NCI-H69 (cell line): Measurements from ENCODE around the gene ONECUT3.

ENCODE experiments used
- DNase-seq: peaks from one replicate; lab custom pipeline; 2025; lab: John Stamatoyannopoulos, UW

Gene ONECUT3

GRCh38 chr19:1768248-1768647 is 14.9 kb downstream of the ONECUT3 start:
- DNase-seq, result peak; percentile 43

- no peak for DNase-seq
Measured at GRCh38 chr19:1768918-1769644, 15.8 kb downstream of the ONECUT3 start.

- no peak for DNase-seq
Measured at GRCh38 chr19:1769645-1769985, 16.3 kb downstream of the ONECUT3 start.

- no peak for DNase-seq
Measured at GRCh38 chr19:1770866-1771576, 17.7 kb downstream of the ONECUT3 start.

- no peak for DNase-seq
Measured at GRCh38 chr19:1773184-1773583, 19.9 kb downstream of the ONECUT3 start.

- DNase-seq, result peak; percentile 45
Measured at GRCh38 chr19:1774989-1775772, 21.9 kb downstream of the ONECUT3 start.

GRCh38 chr19:1775951-1776605 is 22.8 kb downstream of the ONECUT3 start:
- DNase-seq, result no peak

GRCh38 chr19:1776606-1777147 is 23.4 kb downstream of the ONECUT3 start:
- no peak for DNase-seq

- no peak for DNase-seq
Measured at GRCh38 chr19:1777149-1777548, 23.8 kb downstream of the ONECUT3 start.

GRCh38 chr19:1779574-1779973 is 26.3 kb downstream of the ONECUT3 start:
- no peak for DNase-seq

- no peak for DNase-seq
Measured at GRCh38 chr19:1780272-1780958, 27.1 kb downstream of the ONECUT3 start.

GRCh38 chr19:1782521-1782920 is 29.2 kb downstream of the ONECUT3 start:
- DNase-seq, result no peak

GRCh38 chr19:1783354-1783753 is 30.0 kb downstream of the ONECUT3 start:
- DNase-seq, result no peak

GRCh38 chr19:1783874-1784273 is 30.6 kb downstream of the ONECUT3 start:
- no peak for DNase-seq

GRCh38 chr19:1785310-1785709 is 32.0 kb downstream of the ONECUT3 start:
- DNase-seq, result no peak

GRCh38 chr19:1786668-1787067 is 33.4 kb downstream of the ONECUT3 start:
- no peak for DNase-seq

GRCh38 chr19:1787116-1787515 is 33.8 kb downstream of the ONECUT3 start:
- DNase-seq, result no peak

GRCh38 chr19:1789261-1790041 is 36.1 kb downstream of the ONECUT3 start:
- peak; percentile 35 for DNase-seq

GRCh38 chr19:1790054-1790792 is 36.9 kb downstream of the ONECUT3 start:
- peak; percentile 45 for DNase-seq

GRCh38 chr19:1791879-1792278 is 38.6 kb downstream of the ONECUT3 start:
- DNase-seq, result no peak
